Upper lobe of left lung (tissue), 6 donors: ENCODE data around the gene CCDC57. TPM values are rescaled to one million over a fixed set of nuclear protein-coding genes. Genes with fewer than 3 reads are reported as not detected.

Experiments used
- ATAC-seq, 2 donors: fragments of 200-7000 bp; cut with Tn5 transposase; one replicate each; pipeline ENCODE4 v1.9.1; 2022; ENCODE audit warnings: mild to moderate bottlenecking in 2 of 2, moderate library complexity in 2 of 2; ENCODE audit not compliant: low FRiP score in 2 of 2
- DNase-seq, 2 donors: peaks; one replicate each; pipeline ENCODE4 v3.0.0-alpha.2; 2019 to 2020
- H3K27ac ChIP-seq, 4 donors: fragments of 200-600 bp; sonication (generic); one replicate each; pipeline ENCODE4 v1.5.1; 2016 to 2019
- H3K27me3 ChIP-seq, 4 donors: fragments of 200-600 bp; sonication (generic); one replicate each; pipeline ENCODE4 v1.5.1; 2017 to 2019
- H3K36me3 ChIP-seq, 4 donors: fragments of 200-600 bp; sonication (generic); one replicate each; pipeline ENCODE4 v1.5.1; 2016 to 2019
- H3K4me1 ChIP-seq, 4 donors: fragments of 200-600 bp; sonication (generic); one replicate each; pipeline ENCODE4 v1.5.1; 2018 to 2019
- H3K4me3 ChIP-seq, 4 donors: fragments of 200-600 bp; sonication (generic); one replicate each; pipeline ENCODE4 v1.5.1; 2017 to 2019; ENCODE audit warnings: mild to moderate bottlenecking in 2 of 4, moderate library complexity in 1 of 4
- H3K9me3 ChIP-seq, 4 donors: fragments of 200-600 bp; sonication (generic); one replicate each; pipeline ENCODE4 v1.5.1; 2018 to 2019
- EP300 ChIP-seq, 4 donors: sonication (generic); formaldehyde crosslinking; IDR thresholded peaks; one replicate each; pipeline ENCODE4 v1.5.1; 2017; ENCODE audit warnings: antibody characterized with exemption in 4 of 4, control low read depth in 2 of 4
- POLR2A ChIP-seq, 4 donors: fragments of 450-650 bp; IDR thresholded peaks; one replicate each; pipeline ENCODE4 v1.5.1; 2016 to 2017; ENCODE audit warnings: antibody characterized with exemption in 4 of 4, mild to moderate bottlenecking in 2 of 4
- POLR2AphosphoS5 ChIP-seq, 2 donors: sonication (generic); formaldehyde crosslinking; IDR thresholded peaks; one replicate each; pipeline ENCODE4 v1.5.1; 2017; ENCODE audit warnings: antibody characterized with exemption in 2 of 2
- WGBS, 2 donors: methylation state at CpG; one replicate each; pipeline ENCODE4 v1.1.5; 2017 to 2018; 5-methylcytosine and 5-hydroxymethylcytosine counted together
- total RNA-seq, 6 donors: library from RNA; depleted of rRNA in 4 of 6; stranded (reverse); fragments of >200 nt in 4 of 6; gene quantifications; one replicate each; pipeline versions ENCODE4 v1.1.0 to v1.2.1, GENCODE V29; 2016 to 2021
- TF ChIP-seq, protein P1 (sequence below), 6 experiments: fragments of 450-650 bp in 4 of 6; fragments of 200-600 bp in 2 of 6; sonication (generic) in 2 of 6; IDR thresholded peaks; one replicate each; pipeline ENCODE4 v1.5.1; 2016 to 2019; ENCODE audit warnings: antibody characterized with exemption in 6 of 6
- donor health status: DM: no; HTN: no; CAD: no; lungs with moderate emphysema.
- donor health status: DM: no; HTN: yes; CAD: no; lungs with severe emphysema.

CCDC57 gene
- total RNA-seq, 6 donors from 2014 or later: 52.9 to 204 (median 71.8) TPM

DNA sequence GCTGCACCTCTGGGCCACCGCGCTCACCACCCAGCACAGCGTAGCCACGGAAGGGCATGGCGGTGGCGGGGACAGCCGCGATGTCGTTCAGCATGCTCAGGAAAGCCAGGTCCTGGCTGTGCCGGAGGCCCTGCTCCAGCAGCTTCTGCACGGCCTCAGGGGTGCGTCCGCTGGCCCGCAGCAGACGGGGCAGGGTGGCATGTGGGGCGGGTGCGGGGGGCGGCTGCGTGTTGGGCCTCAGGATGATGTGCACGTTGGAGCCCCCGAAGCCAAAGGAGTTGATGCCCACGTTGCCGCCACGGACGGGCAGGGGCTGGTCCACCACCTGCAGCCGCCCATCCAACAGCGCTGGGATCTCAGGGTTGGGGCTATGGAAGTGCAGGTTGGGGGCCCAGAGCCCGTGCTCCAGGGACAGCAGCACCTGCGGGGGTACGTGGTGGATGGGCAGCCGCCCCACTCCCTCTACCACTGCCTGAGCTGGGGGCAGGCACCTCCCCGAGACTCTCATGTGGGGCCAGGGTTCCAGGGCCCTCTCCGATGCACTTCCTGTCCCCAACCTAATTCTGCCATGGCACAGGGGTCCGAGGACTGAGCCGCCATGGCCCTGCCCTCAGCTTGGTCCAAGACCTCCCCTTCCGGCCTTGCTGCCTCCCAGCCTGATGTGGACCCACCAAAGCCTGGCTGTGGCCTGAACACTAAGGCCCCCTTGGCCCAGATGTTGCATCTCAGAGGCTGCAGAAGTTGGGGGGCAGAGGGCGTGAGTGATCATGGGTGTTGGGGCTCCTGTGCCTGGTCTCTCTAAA lies 121.2 kb downstream of the CCDC57 start:
- H3K4me3 ChIP-seq: no peak overlapping the region
- H3K4me1 ChIP-seq: peaks cover 0 to 39% (median 10%) of the 10 kb centered on the region in 4 donors
- no peak for TF ChIP-seq POLR2AphosphoS5 (IDR thresholded peaks at IDR 0.05)
- TF ChIP-seq POLR2A (IDR thresholded peaks at IDR 0.05): peak in 1 of 4 donors; percentile 15
- no peak for TF ChIP-seq EP300 (IDR thresholded peaks at IDR 0.05)
- DNase-seq (peak in 1 of 2 donors; percentile 84), ATAC-seq (no peak)
- H3K27me3 ChIP-seq: no peaks in the 10 kb centered on the region
- H3K36me3 ChIP-seq: peaks cover 65 to 97% (median 97%) of the 10 kb centered on the region in 4 donors
- H3K9me3 ChIP-seq: no peaks in the 10 kb centered on the region
- H3K27ac ChIP-seq: no peak overlapping the region
- WGBS, 2 donors: 94 to 97% methylated on average over 7 to 37 of the region's 37 CpGs

DNA sequence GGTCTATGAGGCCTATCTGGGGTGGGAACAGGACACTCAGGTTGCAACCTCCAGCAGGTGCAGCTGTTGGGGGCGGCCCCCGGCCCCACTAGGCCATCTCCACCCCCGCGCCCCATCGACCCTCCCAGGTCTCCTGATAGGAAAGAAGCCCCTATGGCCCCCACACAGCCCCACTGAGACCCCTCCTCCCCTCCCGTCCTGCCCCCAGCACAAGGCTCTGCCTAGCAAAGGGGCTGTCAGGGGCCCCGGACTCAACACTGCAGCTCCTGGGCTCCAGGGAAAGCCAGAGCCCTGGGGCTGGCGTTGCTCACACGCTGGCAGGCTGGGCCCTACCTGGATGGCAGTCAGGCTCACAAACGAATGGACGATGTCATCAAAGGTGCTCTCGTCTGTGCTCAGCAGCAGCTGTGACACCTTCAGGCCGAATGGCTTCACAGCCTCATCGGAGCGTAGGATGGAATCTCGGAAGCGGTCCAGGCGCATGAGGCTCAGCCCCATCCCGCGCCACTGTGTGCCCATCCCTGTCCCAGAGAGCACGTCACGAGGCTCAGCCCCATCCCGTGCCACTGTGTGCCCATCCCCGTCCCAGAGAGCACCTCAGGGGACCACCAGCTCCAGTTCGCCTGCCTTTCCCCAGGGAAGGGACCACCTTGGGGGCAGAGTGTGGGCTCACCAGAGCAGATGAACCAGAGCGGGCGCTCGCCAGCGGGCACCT lies 121.9 kb downstream of the CCDC57 start:
- TF ChIP-seq, protein P1, sequence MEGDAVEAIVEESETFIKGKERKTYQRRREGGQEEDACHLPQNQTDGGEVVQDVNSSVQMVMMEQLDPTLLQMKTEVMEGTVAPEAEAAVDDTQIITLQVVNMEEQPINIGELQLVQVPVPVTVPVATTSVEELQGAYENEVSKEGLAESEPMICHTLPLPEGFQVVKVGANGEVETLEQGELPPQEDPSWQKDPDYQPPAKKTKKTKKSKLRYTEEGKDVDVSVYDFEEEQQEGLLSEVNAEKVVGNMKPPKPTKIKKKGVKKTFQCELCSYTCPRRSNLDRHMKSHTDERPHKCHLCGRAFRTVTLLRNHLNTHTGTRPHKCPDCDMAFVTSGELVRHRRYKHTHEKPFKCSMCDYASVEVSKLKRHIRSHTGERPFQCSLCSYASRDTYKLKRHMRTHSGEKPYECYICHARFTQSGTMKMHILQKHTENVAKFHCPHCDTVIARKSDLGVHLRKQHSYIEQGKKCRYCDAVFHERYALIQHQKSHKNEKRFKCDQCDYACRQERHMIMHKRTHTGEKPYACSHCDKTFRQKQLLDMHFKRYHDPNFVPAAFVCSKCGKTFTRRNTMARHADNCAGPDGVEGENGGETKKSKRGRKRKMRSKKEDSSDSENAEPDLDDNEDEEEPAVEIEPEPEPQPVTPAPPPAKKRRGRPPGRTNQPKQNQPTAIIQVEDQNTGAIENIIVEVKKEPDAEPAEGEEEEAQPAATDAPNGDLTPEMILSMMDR (IDR thresholded peaks at IDR 0.05): no peak
- TF ChIP-seq EP300 (IDR thresholded peaks at IDR 0.05): no peak
- no peak for TF ChIP-seq POLR2A (IDR thresholded peaks at IDR 0.05)
- no peak for TF ChIP-seq POLR2AphosphoS5 (IDR thresholded peaks at IDR 0.05)
- no peak for DNase-seq
- no peak for ATAC-seq
- Histone ChIP-seq H3K36me3 (peaks cover 73 to 100% (median 99%) of the 10 kb centered on the region in 4 donors), H3K4me1 (peaks cover 0 to 32% (median 7%) of the 10 kb centered on the region in 4 donors), H3K27me3 (no peaks in the 10 kb centered on the region), H3K4me3 (no peak overlapping the region), H3K9me3 (no peaks in the 10 kb centered on the region), H3K27ac (no peak overlapping the region)
- 97 to 98% methylated on average over 6 to 28 of the region's 29 CpGs for WGBS, 2 donors

DNA sequence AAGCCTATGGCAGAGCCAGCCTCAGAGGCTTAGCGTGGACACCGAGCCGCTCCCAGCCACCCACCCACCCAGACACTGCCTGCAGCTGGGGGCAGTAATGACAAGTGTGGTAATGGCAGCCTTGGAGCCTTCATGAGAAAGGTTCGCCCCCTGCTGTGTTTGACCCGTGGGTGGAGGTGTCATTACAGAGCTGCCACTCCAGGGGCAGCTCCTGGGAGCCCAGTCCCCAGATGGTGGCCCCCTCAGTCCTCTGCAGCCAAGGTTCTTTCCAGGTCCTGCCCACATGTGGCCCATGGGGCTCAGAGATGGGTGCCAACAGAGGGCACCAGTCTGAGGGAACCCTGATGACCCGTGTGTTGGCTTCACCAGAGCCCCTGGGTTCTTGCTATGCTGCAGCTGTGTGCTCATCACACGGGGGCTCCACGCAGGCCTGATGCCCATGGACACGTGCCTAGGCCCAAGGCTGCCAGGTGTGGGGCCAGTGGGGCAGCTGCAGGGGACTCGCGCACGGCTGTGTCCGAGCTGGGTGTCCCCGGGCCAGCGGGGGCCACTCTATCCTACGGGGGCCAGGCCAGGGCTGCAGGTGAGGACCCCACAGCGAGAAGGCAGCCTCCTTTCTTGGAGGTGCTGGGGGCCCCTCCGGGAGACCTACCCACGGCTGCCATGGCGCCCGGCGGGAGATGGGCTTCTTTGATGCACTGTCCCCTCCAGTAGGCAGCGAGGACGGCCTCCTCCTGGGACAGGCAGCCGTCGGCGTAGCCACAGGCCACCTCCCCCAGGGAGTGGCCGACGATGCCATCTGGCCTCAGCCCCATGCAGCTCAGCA lies 122.7 kb downstream of the CCDC57 start:
- Histone ChIP-seq H3K4me3 (no peak overlapping the region), H3K4me1 (peaks cover 0 to 24% (median 7%) of the 10 kb centered on the region in 4 donors), H3K27ac (no peak overlapping the region), H3K36me3 (peaks cover 81 to 100% (median 99%) of the 10 kb centered on the region in 4 donors), H3K9me3 (no peaks in the 10 kb centered on the region), H3K27me3 (no peaks in the 10 kb centered on the region)
- 93 to 96% methylated on average over 4 to 28 of the region's 29 CpGs for WGBS, 2 donors
- TF ChIP-seq POLR2AphosphoS5 (IDR thresholded peaks at IDR 0.05) (no peak), POLR2A (IDR thresholded peaks at IDR 0.05) (peak in 1 of 4 donors; percentile 9)
- peak in 1 of 2 donors; percentile 81 for DNase-seq
- ATAC-seq: no peak

DNA sequence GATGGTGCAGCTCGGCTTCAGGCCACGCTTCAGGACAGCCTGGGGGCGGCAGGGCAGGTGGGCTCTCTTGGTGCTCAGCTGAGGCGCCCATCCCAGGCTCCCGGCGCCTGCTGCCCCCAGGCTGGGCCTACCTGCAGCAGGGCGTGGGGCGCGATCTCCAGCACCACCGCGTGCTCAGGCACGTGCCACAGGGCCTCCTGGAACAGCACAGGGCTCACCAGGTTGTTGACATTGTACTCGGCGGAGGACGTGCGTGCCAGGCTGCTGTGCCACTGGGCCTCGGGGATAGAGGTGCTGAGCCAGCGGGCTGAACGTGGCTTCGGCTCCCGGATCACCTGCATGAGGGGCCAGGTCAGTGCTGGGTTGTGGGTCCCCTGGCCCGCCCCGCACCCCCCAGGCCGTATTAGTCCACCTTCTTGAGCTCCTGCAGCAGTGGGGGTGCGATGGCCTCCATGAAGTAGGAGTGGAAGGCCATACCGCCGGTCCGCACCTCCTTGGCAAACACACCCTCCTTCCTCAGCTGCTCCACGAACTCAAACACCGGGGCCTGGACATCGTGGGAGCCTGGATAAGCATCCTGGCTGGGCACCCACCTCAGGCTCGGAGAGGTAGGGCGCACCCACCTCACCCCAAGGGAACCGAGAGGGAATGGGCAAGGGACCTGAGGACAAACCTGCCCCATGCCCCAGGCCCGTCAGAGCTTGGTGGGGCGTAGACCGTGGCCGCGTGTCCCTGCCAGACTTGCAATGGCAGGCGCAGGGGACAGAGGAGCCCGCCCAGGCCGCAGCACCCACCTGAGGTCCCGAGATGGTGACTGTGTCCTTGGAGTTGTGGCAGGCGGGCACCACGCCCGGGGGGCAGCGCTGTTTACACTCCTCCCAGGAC lies 123.6 kb downstream of the CCDC57 start:
- Histone ChIP-seq H3K36me3 (peaks cover 89 to 100% (median 100%) of the 10 kb centered on the region in 4 donors), H3K27me3 (no peaks in the 10 kb centered on the region), H3K4me3 (no peak overlapping the region), H3K27ac (no peak overlapping the region), H3K4me1 (peaks cover 0 to 18% (median 5%) of the 10 kb centered on the region in 4 donors), H3K9me3 (no peaks in the 10 kb centered on the region)
- TF ChIP-seq POLR2AphosphoS5 (IDR thresholded peaks at IDR 0.05) (no peak), POLR2A (IDR thresholded peaks at IDR 0.05) (no peak), EP300 (IDR thresholded peaks at IDR 0.05) (no peak)
- TF ChIP-seq, protein P1 (IDR thresholded peaks at IDR 0.05): no peak
- WGBS, 2 donors: 94 to 95% methylated on average over 18 to 33 of the region's 47 CpGs
- DNase-seq: peak in 1 of 2 donors; percentile 86
- ATAC-seq: no peak
